ENCODE data around the gene TAAR2.
"Not testable (repeated sequence)": the region's sequence is repeated elsewhere in the genome, so short reads cannot be mapped to it uniquely, and the experiment has no call there.

Gene TAAR2

DNA sequence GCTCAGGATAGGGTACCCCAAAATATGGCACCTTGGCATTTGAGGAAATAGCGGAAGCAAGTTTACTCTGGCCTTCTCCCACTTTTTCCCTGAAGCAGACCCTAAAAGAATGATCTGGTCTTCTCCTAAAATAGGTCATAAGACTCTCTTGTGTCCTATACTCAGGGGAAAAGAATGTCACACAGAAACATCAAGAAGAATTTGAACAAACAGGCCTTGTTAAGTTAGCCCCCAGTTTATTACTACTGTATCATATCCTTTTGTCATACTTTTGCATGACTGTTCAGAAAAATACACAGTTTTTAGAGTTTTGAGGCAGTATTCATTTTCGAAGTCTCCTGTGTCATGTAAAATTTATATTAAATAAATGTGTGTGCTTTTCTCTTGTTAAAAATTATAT, 12.5 kb downstream of the TAAR2 start:
- DNase-seq, result no peak

DNA sequence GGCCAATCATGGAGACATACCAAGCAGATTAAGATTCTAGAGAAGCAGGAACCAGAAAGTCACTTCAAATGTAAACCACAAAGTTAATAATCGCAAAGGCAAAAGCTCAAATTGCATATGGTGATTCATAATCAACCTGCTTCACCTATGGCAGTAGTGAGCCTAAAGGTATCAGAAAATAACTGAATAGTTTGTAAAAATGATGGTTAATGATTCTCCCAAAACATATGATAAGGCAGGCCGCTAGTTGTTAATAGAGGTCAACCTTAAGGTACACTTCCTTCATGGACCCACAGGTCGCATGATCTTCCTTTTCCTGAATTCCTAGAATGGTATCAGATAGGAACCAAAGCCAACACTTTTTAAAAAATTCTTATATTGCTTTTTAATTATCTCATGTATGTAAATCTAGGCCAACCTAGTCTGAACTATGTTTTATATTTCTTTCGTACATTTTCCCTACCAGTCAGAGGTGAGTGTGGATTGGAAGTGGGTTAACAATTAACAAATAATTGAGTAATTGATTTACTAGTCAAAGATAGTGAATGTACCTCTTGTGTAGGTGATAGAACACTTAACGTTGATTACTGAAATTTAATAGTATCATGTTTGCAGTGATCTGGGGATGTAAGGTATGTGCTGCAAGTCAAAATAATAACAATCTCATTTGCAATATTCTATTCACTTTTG, 16.4 kb downstream of the TAAR2 start:
- DNase-seq, result no peak

DNA sequence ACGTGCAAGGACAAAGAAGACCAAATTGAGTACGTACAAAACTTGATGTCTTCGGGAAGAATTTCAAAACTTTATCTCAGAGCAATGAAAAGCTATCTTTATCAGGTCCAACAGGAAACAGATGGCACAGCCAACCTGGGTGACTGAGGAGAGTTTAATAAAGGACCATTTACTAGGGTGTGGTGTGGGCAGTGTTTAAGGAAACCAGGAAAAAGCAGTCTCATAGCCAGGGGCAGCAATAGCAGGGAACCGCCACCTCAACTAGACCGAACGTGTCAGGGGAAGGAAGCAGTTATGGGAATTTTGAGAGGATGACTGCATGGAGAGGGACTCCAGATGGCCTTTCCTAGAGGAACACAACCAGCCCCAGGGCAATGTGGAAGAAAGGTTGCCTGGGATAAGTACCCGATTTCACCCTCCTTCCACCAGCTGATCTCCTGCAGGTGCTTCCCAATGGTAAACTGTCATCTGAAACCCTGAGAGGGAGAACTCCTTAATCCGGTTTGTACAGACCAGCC, 19.4 kb downstream of the TAAR2 start:
- DNase-seq, result no peak

DNA sequence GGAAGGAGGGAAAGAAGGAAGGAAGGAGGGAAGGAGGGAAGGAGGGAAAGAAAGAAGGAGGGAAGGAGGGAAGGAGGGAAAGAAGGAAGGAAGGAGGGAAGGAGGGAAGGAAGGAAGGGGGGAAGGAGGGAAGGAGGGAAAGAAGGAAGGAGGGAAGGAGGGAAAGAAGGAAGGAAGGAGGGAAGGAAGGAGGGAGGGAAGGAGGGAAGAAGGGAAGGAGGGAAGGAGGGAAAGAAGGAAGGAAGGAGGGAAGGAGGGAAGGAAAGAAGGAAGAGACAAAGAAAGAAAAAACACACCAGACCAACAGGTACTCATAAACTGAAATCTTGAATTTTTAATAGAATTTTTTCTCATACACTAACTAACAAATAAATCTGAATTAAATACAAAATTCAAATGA, 23.2 kb downstream of the TAAR2 start:
- DNase-seq, result not testable (repeated sequence)

DNA sequence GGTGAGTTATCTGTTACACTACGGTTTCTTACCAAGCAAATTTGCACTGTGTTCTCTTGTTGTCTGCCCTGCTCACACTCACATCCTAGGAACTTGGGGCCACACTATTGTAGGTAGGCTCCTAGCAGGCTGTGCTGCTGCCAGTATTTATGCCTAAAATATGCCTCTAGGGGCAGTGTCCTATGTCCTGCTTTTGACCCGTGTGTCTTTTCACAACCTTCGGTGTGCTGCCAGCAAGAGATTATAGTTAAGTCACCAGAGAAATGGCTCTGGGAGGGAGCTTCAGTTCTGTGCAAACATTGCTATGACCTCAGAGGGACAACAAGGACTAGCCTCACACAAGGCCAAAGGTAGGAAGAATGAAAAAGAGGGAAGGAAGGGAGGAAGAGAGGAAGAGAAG, 25.6 kb downstream of the TAAR2 start:
- DNase-seq, result no peak

DNA sequence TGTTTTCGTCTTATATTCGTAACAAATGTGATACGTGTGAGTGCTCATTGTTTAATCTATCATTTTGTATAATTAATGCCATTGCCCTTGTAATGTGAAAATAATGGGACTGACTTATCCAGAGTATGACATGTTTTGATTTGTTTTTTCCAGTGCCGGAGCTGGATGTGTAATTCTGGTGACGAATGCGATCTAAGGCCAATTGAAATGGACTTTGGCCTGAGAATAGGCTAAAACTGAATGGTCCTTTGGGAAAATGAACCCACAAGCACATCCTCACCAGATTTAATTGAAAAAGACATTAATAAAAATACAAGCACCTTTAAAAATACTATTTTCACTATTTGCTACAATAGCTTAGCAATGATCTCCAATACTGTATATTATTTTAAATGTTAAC, 27.9 kb downstream of the TAAR2 start:
- no peak for DNase-seq

DNA sequence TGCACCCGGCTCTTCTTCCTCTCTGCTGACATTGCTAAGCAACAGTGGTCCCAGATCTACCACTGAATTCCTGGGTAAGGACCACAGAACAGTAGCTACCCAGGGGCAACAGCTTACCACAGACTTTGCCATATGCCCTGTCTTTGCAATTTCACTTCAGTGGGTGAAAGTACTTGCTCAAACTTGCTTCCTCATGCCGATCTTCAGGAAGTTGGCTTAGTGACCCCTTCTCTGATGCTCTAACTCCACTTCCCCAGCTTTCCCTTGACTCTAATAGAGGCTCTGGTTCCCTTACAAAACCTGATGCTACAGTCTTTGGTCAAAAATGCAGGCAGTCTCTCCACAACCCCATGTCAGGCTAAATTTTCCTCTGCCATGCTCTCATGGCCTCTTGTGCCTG, 31.2 kb downstream of the TAAR2 start:
- no peak for DNase-seq

DNA sequence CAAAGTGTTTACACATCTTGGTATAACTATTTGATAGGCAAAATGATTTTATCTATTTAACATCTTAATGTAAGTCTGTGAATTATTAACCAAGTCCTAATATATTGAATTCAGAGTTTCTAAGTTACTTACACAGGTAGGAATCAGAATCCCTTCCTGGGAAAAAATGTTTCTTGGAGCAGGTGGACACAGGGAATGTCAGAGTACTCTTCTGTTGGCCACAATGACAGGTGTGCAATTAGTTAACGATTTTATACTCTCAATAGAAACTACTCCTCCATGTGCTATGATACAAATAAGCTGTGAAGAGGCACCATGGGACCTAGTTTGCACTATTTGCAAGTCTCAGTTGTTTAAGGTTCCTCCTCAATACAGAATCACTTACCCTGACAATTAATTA, 33.7 kb downstream of the TAAR2 start:
- no peak for DNase-seq

DNA sequence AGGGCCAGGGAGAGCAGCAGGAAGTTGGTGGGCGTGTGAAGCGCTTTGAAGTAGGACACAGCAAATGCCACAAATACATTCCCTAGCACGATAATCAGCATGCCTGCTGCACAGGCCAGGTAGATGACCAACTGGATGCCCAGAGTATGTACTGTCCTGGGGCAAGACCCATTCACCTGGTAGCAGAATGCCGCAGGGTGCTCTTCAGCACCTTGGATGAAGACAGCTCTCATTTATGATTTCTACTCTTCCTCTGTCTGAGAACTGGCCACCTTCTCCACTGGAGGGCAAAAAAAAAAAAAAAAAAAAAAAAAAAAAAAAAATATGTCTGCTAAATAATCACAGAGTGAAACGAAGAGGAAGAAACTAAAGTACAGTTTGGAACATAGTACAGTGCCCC, 34.6 kb downstream of the TAAR2 start, which contains the start of gene TAAR5:
Gene TAAR5, minus strand, starts transcription at position 288 of the 400 bp plus-strand sequence. Its CDS starts 55 bp downstream, at position 233.
- DNase-seq, result no peak

DNA sequence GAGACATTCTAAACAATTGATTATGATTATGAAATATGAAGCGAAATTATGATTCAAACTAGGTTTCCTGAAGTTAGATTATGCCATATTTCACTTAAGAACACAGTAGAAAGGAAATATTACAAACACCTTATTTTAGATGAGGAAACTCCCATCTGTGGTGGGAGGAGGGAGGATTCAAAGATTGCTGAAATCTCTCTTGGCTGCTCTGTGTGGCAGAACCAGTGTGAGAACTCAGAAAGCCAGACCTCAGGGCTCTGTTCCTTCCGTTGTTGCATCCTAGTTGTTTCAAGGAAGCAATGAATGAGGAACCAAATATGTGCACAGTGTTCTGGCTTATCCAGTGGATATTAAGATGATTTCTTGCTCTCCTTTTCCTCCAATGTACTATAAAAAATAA, 36.7 kb downstream of the TAAR2 start:
- peak in 1 of 2 donors; percentile 14 for DNase-seq

DNA sequence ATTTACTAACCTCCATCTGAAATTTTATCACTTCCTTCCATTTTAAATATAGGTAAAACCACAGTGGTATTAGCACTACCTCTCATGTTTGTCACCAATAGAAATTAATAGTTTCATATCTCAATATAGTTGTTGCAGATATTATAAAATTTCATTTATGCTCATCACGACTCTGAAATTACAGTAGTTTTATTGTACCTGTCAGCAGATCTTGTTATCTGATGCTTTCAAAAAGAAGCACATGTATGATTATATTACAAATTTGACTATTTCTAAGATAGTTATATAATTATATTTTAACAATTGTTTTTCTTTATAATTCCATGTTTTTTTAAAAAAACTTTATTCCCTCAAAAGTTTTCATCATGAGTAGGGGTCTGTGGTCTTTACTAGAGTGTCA, 39.4 kb downstream of the TAAR2 start:
- no peak for DNase-seq

DNA sequence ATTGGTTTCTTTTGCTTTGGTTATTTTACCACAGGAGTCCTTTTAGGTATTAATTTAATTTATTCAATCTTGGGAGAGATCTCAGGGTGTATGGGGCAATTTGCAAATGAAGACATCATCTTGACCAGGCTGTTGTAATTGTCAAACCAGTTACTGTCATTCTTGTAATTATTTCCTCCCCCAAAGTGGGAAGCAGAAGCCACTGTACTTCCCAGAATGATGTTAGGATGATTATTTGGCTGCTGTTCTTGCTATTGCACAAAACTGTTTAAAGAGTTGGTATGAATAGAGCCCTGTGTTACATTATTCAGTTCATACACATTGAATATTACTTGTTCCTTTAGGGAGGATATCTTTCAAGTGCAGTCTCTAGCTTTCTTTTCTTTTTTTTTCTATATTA, 52.3 kb downstream of the TAAR2 start:
- no peak for DNase-seq

DNA sequence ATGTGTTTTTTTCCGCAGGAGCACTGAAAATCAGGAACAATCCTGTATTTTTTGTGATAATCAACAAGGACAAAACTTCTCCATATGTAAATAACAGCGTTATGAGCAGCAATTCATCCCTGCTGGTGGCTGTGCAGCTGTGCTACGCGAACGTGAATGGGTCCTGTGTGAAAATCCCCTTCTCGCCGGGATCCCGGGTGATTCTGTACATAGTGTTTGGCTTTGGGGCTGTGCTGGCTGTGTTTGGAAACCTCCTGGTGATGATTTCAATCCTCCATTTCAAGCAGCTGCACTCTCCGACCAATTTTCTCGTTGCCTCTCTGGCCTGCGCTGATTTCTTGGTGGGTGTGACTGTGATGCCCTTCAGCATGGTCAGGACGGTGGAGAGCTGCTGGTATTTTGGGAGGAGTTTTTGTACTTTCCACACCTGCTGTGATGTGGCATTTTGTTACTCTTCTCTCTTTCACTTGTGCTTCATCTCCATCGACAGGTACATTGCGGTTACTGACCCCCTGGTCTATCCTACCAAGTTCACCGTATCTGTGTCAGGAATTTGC, 53.8 kb downstream of the TAAR2 start, which contains the start of gene TAAR6:
Gene TAAR6, plus strand, starts transcription at position 102 of the 557 bp plus-strand sequence. Its CDS starts 0 bp downstream, at position 102.
- no peak for DNase-seq

DNA sequence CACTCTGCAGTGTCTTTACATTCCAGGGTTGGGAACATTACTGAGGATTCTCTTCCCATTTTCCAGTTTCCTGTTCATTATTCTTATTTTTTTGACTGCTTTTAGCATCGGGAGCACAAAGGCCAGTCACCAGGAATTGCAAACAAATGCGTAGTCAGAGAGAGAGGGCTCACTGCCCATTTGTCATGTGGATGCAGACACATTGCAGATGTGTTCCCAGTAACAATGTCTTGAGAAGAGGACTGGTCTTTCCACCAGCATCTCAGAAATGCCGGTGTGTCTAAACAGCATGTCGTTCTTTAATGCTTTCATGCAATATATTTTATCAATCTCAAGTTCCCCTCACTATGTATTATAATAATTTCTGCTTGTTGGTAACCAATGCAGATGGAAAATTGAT, 54.9 kb downstream of the TAAR2 start:
- DNase-seq, result no peak

DNA sequence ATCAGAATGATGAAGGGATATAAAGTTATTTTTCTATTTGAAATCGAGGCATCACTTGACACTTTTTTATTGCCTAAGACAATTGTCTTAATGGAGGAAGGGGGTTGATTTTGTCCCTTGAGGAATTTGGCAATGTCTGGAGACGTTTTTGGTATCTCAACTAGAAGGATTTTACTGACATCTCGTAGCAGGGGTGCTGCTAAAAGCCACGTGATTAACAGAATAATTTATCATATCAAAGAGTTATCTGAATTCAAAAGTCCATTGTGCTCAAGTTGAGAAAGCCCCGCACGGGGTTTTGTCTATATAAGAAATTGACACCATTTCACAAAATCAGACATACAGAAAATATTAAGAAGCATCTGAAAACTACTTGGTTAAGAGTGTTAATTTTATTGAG, 55.5 kb downstream of the TAAR2 start:
- no peak for DNase-seq

DNA sequence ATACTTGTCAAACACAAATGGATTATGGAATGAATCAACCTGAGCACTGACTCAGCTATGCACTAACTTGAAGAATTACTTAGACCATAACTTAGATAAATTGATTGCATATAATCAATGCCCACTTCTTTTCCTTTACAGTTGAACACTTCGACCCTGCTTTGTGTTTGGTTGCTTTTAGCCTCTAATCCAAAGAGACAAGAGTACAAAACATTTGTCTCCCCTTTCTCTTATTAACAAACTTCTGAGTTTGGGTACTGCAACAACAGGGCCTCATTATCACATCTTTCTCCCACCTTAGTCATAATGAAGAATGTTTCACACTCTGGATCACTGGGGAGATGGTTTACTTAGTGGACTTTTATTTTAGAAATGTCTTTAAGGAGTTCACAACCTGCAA, 56.5 kb downstream of the TAAR2 start:
- DNase-seq, result no peak

Data from CD4-positive, alpha-beta T cell treated with Interleukin-4 for 1 hour (primary cell).